ENCODE measurements around the gene DTNB. TPM values are rescaled to one million over a fixed set of nuclear protein-coding genes. Genes with fewer than 3 reads are reported as not detected.

Gene DTNB
- total and polyA plus RNA-seq, 10 of the 15 experiments (the other 5 are each of a cell fraction or from before 2014, with no cell fraction given): 4.5 to 30.6 (median 11.9) TPM

GRCh38 chr2:25557179-25558036 is 116.0 kb downstream of the DTNB start (continued):
- no peak for TF ChIP-seq BCLAF1 (IDR thresholded peaks at IDR 0.05)
- TF ChIP-seq IKZF1 (conservative IDR thresholded peaks at IDR 0.05): peak; percentile 63
- 0 out of 2 replicates have a peak, but pooled peaks have one; percentile 11 for TF ChIP-seq IRF4 (IDR thresholded peaks at IDR 0.05; ENCODE audit: low read depth, low read length)
- no peak for TF ChIP-seq PRDM15 (CRISPR knock-in tag; IDR thresholded peaks at IDR 0.05)
- no peak for TF ChIP-seq ZNF687 (IDR thresholded peaks at IDR 0.05)
- no peak for TF ChIP-seq SMARCA5 (IDR thresholded peaks at IDR 0.05)
- no peak for TF ChIP-seq PKNOX1 (IDR thresholded peaks at IDR 0.05)
- peak; percentile 9 for TF ChIP-seq BCL3 (IDR thresholded peaks at IDR 0.05; ENCODE audit: borderline replicate concordance, insufficient read depth, low read depth, low read length, poor library complexity, severe bottlenecking)
- TF ChIP-seq CEBPB (IDR thresholded peaks at IDR 0.05; ENCODE audit: borderline replicate concordance in 1 of 2, low read depth in 2 of 2, low read length in 2 of 2): no peak
- TF ChIP-seq ZNF274 (IDR thresholded peaks at IDR 0.05; ENCODE audit: insufficient read depth, insufficient read length): no peak
- 0 out of 2 replicates have a peak, but pooled peaks have one; percentile 14 for TF ChIP-seq SMC3 (IDR thresholded peaks at IDR 0.05; ENCODE audit: borderline replicate concordance, low read length)
- no peak for TF ChIP-seq RBBP5 (conservative IDR thresholded peaks at IDR 0.05)
- TF ChIP-seq DPF2 (IDR thresholded peaks at IDR 0.05): no peak
- peak; percentile 51; the same call in 1 of the 2 replicates for TF ChIP-seq FOXM1 (IDR thresholded peaks at IDR 0.05; ENCODE audit: low read depth, low read length)
- TF ChIP-seq POLR2AphosphoS5 (IDR thresholded peaks at IDR 0.05; ENCODE audit: low read length): 0 out of 2 replicates have a peak, but pooled peaks have one; percentile 0

All from GM12878 (cell line).